ENCODE results near the gene ZFAND2B. TPM values are rescaled to one million over a fixed set of nuclear protein-coding genes. Genes with fewer than 3 reads are reported as not detected.

ZFAND2B gene
- total and polyA plus RNA-seq, 8 donors: 26.3 to 41.8 (median 36.0) TPM

GRCh38 chr2:219180961-219181360 lies 25.6 kb upstream of the ZFAND2B start:
- Histone ChIP-seq H3K36me3 (peaks cover 0 to 64% of the 10 kb centered on the region in 2 donors), H3K4me3 (no peak overlapping the region), H3K27ac (no peak overlapping the region), H3K27me3 (no peaks in the 10 kb centered on the region), H3K9me3 (no peaks in the 10 kb centered on the region), H3K4me1 (peaks cover 10 to 49% of the 10 kb centered on the region in 2 donors)
- no peak for ATAC-seq
- no peak for TF ChIP-seq CTCF (IDR thresholded peaks at IDR 0.05)
- DNase-seq: no peak
- intact Hi-C loops (cut with DNase I): no loop called here

DNA sequence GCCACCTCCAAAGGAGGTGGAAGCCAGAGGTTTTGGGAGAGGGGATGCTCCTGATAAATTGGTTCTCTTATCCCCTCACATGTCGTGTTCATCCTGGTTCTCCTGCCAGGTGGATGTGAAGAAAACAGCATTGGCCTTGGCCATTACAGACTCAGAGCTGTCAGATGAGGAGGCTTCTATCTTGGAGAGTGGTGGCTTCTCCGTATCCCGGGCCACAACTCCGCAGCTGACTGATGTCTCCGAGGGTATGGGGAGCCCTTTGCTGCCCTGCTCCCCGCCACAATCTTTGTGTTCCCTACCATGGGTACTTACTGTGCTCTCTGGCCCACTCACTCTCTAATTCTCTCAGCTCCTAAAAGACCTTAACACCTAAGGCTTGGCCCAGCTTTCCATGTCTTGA lies 25.1 kb upstream of the ZFAND2B start:
- DNase-seq: no peak
- Histone ChIP-seq H3K27ac (peak overlapping the region in 1 of 2 donors; percentile 34), H3K36me3 (peaks cover 0 to 66% of the 10 kb centered on the region in 2 donors), H3K9me3 (no peaks in the 10 kb centered on the region), H3K4me3 (no peak overlapping the region), H3K27me3 (no peaks in the 10 kb centered on the region), H3K4me1 (peaks cover 8 to 46% of the 10 kb centered on the region in 2 donors)
- intact Hi-C loops (cut with DNase I): no loop called here
- ATAC-seq: no peak
- no peak for TF ChIP-seq CTCF (IDR thresholded peaks at IDR 0.05)

- Histone ChIP-seq H3K36me3 (peaks cover 0 to 66% of the 10 kb centered on the region in 2 donors), H3K27ac (peak overlapping the region in 1 of 2 donors; percentile 34), H3K27me3 (no peaks in the 10 kb centered on the region), H3K4me1 (peaks cover 8 to 43% of the 10 kb centered on the region in 2 donors), H3K4me3 (no peak overlapping the region), H3K9me3 (no peaks in the 10 kb centered on the region)
- no peak for ATAC-seq
- TF ChIP-seq CTCF (IDR thresholded peaks at IDR 0.05): no peak
- DNase-seq: no peak
- intact Hi-C loops (cut with DNase I): no loop called here
Measured at GRCh38 chr2:219182331-219183150, 24.0 kb upstream of the ZFAND2B start.

DNA sequence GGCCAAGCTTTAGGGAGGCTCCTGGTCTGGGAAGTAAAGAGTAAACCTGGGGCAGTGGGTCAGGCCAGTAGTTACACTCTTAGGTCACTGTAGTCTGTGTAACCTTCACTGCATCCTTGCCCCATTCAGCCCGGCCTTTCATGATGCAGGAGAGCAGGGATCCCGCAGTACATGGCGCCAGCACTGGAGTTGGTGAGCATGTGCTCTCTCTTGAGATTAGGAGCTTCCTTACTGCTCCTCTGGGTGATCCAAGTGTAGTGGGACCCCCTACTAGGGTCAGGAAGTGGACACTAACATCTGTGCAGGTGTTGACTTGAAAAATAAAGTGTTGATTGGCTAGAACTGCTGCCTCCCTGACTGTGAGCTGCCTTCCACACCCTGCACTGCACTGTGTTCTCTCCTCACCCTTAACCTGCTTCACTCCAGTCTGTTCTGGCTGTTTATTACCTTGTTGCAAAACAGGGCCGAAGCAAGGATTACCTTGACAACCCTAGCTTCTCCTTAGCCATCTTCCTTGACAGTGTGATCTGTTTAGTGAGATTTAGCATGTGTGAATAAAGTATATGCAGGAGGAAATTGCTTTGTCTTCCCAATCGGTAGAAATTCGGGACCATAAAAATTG lies 23.3 kb upstream of the ZFAND2B start:
- ATAC-seq (no peak), DNase-seq (no peak)
- intact Hi-C loops (cut with DNase I): no loop called here
- peaks cover 8 to 43% of the 10 kb centered on the region in 2 donors for H3K4me1 ChIP-seq
- no peaks in the 10 kb centered on the region for H3K27me3 ChIP-seq
- no peak for TF ChIP-seq CTCF (IDR thresholded peaks at IDR 0.05)
- peaks cover 0 to 66% of the 10 kb centered on the region in 2 donors for H3K36me3 ChIP-seq
- no peaks in the 10 kb centered on the region for H3K9me3 ChIP-seq
- no peak overlapping the region for H3K4me3 ChIP-seq
- H3K27ac ChIP-seq: no peak overlapping the region

DNA sequence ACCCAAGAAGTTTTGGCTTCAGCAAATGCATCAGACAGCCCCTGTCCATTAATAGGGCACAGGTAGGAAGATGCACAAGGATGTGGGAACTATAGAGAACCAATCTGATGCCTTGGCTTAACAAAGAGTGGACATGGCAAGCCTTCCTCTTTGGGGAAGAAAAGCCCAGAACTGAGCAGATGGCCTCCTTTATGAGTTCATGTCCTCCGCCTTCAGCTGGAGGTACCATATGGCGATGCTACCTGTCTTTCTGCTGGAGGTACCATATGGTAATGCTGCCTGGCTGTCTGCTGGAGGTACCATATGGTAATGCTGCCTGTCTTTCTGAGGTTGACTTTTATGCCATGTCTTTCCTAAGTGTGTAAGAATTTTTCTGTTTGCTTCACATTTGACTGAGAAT lies 22.5 kb upstream of the ZFAND2B start:
- ATAC-seq (no peak), DNase-seq (no peak)
- no peak for TF ChIP-seq CTCF (IDR thresholded peaks at IDR 0.05)
- Histone ChIP-seq H3K36me3 (peaks cover 0 to 66% of the 10 kb centered on the region in 2 donors), H3K9me3 (no peaks in the 10 kb centered on the region), H3K4me1 (peaks cover 4 to 37% of the 10 kb centered on the region in 2 donors), H3K27ac (no peak overlapping the region), H3K4me3 (no peak overlapping the region), H3K27me3 (no peaks in the 10 kb centered on the region)
- intact Hi-C loops (cut with DNase I): no loop called here
